Right renal cortex interstitium (tissue), 3 donors: ENCODE results near the gene C11orf71. TPM values are rescaled to one million over a fixed set of nuclear protein-coding genes. Genes with fewer than 3 reads are reported as not detected.

Experiments
- DNase-seq, 3 donors: peaks; one replicate each; pipeline ENCODE4 v3.0.0-alpha.2; 2013; ENCODE audit warnings: low read depth in 3 of 3, low spot score in 2 of 3
- polyA plus RNA-seq, 3 donors: library from polyadenylated mRNA; unstranded; fragments of 120-200 nt; gene quantifications; one replicate each; pipeline ENCODE4 v1.2.1, GENCODE V29; 2013; ENCODE audit not compliant: insufficient read length in 3 of 3

The C11orf71 gene
- polyA plus RNA-seq, 3 donors: 19.4 to 20.6 (median 19.9) TPM

- peak in 1 of 3 donors; percentile 58 for DNase-seq
Observed at GRCh38 chr11:114400915-114401223, 558 bp upstream of the C11orf71 start.

- peak in 1 of 3 donors; percentile 39 for DNase-seq
Observed at GRCh38 chr11:114399490-114400215, 658 bp downstream of the C11orf71 start.

GRCh38 chr11:114398303-114398920 is 1.9 kb downstream of the C11orf71 start:
- no peak for DNase-seq

- DNase-seq: no peak
Observed at GRCh38 chr11:114397349-114397982, 2.8 kb downstream of the C11orf71 start.

DNA sequence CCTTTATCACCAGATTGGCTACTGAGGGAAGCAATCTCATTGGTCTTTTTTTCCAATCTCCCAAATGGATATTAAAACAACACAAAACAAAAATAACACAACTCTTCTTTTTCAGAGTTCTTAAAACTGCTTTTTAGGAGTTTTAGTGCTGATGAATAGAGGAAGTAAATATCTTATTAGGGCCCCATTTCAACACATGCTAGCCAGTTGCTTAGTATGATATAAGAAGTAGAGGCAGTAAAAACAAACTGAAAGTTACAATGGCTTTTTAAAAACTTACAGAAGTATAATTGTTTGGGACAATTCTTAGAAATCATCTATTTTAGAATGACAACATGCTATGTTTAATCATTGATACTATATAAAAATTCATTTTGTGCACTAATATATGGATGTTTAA is 3.4 kb downstream of the C11orf71 start:
- no peak for DNase-seq

DNA sequence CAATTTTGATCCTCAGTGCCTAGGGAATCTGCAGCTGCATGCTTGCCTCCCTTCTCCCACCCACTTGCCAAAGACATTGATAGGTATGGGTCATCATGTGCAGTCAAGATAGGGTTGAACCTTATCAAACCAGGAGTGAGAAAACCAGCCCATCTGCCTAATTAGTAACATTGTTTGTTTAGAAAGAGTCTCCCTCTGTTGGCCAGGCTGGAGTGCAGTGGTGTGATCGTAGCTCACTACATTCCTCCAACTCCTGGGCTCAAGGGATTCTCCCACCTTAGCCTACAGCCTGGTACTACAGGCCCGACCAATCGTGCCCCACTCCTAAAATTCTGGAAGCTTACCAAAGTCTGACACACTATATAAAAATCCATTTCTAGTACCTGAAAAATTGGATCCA is 4.6 kb downstream of the C11orf71 start:
- no peak for DNase-seq

DNA sequence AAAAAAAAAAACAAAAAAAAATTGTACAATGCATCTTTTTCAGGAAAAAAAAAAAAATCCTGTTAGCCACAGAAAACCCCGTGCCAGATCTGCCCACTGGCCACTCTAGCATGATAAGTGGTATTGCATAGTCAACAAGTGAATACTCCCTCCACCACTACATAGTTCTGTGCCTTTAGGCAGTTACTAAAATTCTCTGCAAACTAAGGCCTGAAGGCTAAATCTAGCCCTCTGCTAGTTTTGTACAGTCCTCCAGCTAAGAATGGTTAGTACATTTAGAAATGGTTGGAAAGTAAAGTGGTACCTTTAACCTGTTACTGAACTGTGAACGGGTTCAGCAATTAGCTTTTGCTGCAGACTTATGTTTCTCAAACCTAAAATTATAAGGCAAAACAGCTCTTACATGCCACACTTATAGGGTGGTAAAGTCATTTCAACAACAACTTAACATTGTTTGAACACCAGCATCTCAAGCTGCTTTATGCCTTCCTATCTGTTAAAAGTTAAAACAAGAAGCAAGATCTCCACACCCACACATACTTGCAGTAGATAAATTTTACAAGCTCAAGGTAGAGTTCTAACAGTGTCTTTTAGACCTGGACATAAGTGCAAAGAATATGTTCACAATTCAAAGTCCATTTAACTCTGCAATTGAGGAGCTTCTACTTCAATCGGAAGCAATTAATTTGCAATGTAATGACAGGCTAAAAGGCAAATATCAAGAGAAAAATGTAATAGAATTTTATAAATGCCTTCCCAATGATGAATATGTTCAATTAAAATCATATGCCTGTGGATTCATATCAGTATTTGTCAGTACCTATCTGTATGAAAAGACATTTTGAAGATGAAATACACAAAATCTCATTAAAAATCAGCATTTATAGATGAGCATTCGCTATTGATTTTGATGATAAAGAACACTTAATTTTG is 7.3 kb downstream of the C11orf71 start:
- no peak for DNase-seq

- DNase-seq: no peak
Observed at GRCh38 chr11:114386545-114386944, 13.8 kb downstream of the C11orf71 start.

GRCh38 chr11:114386131-114386530 is 14.2 kb downstream of the C11orf71 start:
- no peak for DNase-seq

DNA sequence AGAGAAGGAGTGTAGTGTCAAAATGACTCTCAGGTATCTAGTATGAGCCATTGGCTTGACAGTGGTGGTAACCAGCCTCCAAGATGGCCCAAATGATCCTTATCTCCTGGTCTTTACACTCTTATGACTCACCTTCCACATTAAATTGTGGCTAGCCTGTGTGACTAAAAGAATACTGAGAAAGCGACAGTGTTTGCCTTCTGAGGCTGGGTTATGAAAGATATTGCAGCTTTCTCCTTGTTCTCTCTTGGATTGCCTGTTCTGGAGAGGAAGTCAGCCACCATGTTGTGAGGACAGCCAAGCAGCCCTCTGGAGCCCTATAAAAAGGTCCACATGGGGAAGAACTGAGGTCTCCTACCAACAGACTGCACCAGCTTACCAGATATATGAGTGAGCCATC is 15.8 kb downstream of the C11orf71 start:
- DNase-seq: no peak

DNA sequence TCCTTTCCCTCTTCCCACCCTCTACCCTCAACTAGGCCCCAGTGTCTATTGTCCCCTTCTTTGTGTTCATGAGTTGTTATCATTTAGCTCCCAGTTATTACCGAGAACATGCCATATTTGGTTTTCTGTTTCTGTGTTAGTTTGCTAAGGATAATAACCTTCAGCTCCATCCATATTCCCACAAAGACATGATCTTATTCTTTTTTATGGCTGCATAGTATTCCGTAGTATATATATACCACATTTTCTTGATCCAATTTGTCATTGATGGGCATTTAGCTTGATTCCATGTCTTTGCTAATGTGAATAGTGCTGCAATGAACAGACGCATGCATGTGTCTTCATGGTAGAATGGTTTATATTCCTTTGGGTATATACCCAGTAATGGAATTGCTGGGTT is 17.8 kb downstream of the C11orf71 start:
- DNase-seq: no peak

DNA sequence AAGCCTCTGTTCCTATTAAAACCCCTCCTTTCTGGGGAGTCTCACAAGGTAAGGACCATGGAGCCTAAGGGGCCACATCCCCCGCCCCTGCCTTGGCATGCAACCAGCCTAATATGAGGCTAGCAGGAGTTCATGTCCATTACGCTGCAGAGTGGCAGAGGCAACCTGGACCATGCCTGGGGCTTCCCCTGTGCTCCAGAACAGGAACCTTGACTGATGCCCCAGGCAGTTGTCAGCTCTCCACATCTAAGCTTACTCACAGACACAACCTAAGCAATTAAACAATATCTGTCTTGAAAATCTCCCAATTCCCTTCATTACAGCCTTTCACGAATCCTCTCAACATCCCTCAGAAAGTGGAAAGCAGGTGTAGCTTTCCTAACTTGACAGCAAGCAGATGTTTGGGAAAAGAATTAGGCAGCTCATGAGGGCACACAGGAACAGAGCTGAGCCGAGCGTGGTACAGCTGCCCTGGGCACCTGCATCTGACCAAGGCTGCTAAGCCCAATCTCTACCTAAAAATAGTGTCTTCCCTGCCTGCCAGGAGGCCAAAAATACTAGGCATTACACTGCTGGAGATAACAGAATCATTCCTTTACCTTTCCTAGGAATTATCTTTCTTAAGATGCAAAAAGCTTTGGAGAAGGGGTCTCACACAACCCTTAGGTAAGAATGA is 20.8 kb downstream of the C11orf71 start:
- no peak for DNase-seq

- no peak for DNase-seq
Observed at GRCh38 chr11:114377612-114378267, 22.6 kb downstream of the C11orf71 start.

- DNase-seq: no peak
Observed at GRCh38 chr11:114375052-114375451, 25.3 kb downstream of the C11orf71 start.

DNA sequence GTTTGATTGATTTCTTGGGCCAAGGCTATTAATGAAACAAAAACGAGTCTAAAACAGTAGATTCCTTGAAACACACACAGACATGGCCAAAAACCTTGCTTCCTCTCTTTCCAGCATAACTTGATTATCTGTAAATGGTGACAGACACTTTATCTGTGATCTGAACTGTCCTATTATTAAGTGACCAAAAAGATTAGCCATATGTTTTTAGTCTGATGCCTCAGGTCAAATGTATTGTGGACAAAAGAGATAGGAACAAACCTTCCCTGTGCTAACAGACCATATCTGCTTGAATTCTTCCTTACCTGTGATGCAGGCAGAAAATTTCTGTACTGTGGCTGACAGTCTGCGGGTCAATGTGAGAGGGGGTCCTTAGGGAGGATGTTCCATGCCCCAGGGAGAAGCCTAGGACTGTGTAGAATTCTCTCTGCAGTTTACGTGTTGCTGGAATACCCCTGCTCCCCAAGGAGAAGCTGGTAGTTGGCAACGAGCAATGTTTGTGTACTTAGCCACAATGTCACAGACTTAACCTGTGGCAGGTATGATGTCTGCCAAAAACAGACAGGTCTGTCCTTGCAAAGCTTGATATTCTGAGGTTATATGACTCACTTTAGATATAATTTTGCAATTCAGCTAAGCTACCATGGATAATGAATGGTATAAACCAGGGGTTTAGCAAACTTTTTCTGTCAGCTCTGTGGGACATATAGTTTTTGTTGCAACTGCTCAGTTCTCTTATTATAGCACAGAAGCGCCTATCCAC is 31.2 kb downstream of the C11orf71 start:
- no peak for DNase-seq

- DNase-seq: no peak
Observed at GRCh38 chr11:114367244-114367957, 32.9 kb downstream of the C11orf71 start.

DNA sequence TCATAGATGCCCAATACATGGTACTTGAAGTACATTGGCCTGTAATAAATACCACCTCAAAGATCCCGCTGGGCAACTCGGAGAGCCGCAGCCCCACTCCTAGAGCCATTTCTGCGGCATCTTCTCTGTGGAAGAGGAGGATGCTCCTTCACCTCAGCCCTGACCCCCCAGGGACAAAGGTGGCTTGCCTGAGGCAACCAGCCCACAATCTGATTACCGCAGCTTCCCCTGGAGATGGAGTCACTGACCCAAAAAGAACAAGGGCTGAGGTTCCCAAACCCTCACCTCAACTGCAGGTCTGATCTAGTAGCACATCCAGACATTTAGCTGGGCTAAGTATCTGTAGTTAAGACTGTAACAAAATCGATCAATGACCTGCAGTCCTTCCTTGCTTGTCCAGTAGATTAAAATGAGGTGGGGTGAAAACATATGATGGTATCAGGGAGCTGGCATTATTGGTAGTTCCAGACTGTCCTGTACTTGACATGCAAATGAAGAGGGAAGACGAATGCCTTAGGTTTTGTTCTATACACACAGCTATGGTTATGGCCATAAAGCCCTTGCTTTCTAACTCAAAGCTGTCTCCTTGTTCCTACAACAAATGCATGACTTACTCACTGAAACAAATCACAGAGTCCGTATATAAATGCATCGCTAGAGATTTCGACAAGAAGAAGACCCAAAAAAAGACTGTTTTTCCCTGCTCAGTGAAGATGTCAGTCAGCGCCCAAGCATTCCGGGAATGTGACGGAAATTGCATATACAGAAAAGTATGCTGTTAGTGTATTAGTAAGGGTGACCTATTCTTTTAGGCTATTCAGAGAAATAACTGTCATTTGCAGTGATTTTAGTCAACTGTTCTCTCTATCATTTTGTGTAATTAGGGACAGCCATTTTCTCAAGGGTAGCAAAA is 33.7 kb downstream of the C11orf71 start:
- DNase-seq: no peak

DNA sequence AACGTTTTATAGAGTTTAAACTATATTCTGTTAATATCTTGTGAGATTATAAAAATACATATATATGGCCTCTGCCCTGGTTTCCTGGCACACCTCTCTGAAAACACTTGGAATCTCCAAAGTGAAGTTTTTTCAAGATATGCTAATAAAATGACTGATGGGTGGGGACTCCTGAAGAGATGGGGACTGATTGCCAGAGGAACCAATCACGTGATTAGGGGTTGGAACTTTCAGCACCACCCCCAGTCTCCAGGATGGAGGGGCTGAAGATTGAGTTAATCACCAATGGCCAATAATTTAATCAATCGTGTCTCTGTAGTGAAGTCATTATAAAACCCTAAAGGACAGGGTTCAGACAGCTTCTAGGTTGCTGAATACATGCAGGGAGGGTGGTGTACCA is 37.4 kb downstream of the C11orf71 start:
- DNase-seq: no peak
